T-helper 17 cell (primary cell): Measurements from ENCODE around the gene ZNF691. TPM values are rescaled to one million over a fixed set of nuclear protein-coding genes. Genes with fewer than 3 reads are reported as not detected.
A peak's percentile ranks its signal among the peaks of the same experiment; 100 is the strongest.
"Not testable (repeated sequence)": the region's sequence is repeated elsewhere in the genome, so short reads cannot be mapped to it uniquely, and the experiment has no call there.

Experiments
- ATAC-seq: fragments of 150-1000 bp; cut with Tn5 transposase; 2 replicates; pipeline ENCODE4 v1.10.0; 2021; ENCODE audit warnings: mild to moderate bottlenecking, moderate library complexity
- DNase-seq, 3 donors: peaks; one replicate each; pipeline versions ENCODE4 v3.0.0 to v3.0.0-alpha.2; 2020 to 2021
- H3K9me3 ChIP-seq: one replicate; pipeline ENCODE4 v1.7.0; 2013; ENCODE audit warnings: low read length, mild to moderate bottlenecking; ENCODE audit not compliant: control insufficient read depth, poor library complexity, severe bottlenecking
- H3K27ac Mint-ChIP-seq: one replicate; pipeline ENCODE4 v1.8.0; 2022; ENCODE audit warnings: mild to moderate bottlenecking, moderate library complexity, mixed read lengths
- H3K27me3 Mint-ChIP-seq: one replicate; pipeline ENCODE4 v1.8.0; 2022; ENCODE audit warnings: mixed read lengths
- H3K36me3 Mint-ChIP-seq: one replicate; pipeline ENCODE4 v1.8.0; 2022; ENCODE audit warnings: low read depth, mixed read lengths
- H3K4me1 Mint-ChIP-seq: one replicate; pipeline ENCODE4 v1.8.0; 2022; ENCODE audit warnings: mild to moderate bottlenecking, mixed read lengths
- H3K4me3 Mint-ChIP-seq: one replicate; pipeline ENCODE4 v1.8.0; 2022; ENCODE audit warnings: mild to moderate bottlenecking, moderate library complexity, mixed read lengths
- total RNA-seq, 4 donors: library from RNA in 2 of 4; stranded (reverse) in 2 of 4; gene quantifications; one replicate each; pipeline ENCODE4 v1.2.3 and lab custom pipeline; 2022 to 2026

The ZNF691 gene
- total RNA-seq, 2 donors from 2014 or later, result 2.6 to 2.8 TPM

DNA sequence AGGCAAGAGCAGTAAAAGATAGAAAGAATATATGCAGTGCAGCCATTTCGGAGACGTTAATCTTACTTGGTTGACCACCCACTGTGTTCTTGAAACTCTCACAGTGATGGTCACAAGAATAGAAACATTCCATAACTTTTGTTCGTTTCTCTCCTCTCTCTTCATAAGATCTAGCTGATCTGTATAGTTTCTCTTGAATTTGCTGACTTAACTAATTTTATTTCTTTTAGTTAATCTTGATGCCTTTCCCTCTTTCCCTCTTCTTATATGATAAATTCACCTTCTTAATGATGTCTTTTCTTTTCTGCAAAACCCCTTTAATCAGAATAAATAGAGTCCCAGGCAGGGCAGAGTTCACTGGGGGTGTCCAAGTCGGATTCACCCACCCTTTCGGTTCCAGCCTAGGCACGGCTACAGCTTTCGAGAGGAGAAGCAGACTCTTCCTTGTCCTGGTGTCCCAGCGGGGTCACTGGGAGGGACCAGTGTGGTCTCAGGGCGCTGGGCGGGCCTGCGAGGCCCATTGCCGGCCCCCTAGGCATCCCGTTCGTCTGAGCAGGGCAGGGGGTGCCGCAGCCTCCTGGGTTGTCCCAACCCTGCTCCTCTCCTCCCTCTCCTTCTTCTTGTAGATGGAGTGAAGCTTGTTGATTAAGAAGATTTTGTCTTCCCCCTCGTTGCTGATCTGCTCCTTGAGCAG lies 39.8 kb downstream of the ZNF691 start:
- Mint-ChIP-seq H3K4me3 (no peak overlapping the region), H3K27ac (no peak overlapping the region), H3K4me1 (no peaks in the 10 kb centered on the region), H3K36me3 (no peaks in the 10 kb centered on the region), H3K27me3 (peaks cover 19% of the 10 kb centered on the region)
- DNase-seq (no peak), ATAC-seq (no peak)
- H3K9me3 ChIP-seq, result no peaks in the 10 kb centered on the region

GRCh38 chr1:42886800-42887199 lies 40.4 kb downstream of the ZNF691 start:
- ATAC-seq, result no peak
- Mint-ChIP-seq H3K4me1 (no peaks in the 10 kb centered on the region), H3K27me3 (peaks cover 19% of the 10 kb centered on the region), H3K27ac (no peak overlapping the region), H3K36me3 (no peaks in the 10 kb centered on the region), H3K4me3 (no peak overlapping the region)
- DNase-seq, result no peak
- H3K9me3 ChIP-seq, result no peaks in the 10 kb centered on the region

DNA sequence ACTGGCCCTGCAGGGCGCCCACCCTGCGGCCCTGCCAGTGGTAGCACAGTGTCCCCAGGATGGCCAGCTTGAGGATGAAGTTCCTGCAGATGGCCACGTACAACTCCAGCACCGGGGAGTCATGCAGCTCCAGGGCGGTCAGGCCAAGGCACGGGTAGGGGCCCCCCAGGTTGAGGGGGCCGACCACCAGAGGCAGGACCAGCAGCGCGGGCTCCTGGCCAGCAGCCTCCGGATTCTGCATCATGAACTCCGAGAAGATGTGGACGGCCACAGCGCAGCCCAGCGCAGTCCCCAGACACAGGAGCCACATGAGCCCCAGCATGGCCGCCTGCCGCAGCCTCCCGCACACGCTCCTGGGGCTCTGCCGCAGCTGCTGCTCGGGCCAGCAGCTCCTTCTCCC lies 41.0 kb downstream of the ZNF691 start:
- no peaks in the 10 kb centered on the region for H3K9me3 ChIP-seq
- DNase-seq, result no peak
- no peaks in the 10 kb centered on the region for H3K4me1 Mint-ChIP-seq
- H3K27ac Mint-ChIP-seq, result no peak overlapping the region
- H3K27me3 Mint-ChIP-seq, result peaks cover 19% of the 10 kb centered on the region
- no peaks in the 10 kb centered on the region for H3K36me3 Mint-ChIP-seq
- no peak for ATAC-seq
- H3K4me3 Mint-ChIP-seq, result no peak overlapping the region

- no peak overlapping the region for H3K4me3 Mint-ChIP-seq
- no peak for ATAC-seq
These were observed 41.7 kb downstream of the ZNF691 start for GRCh38 chr1:42888013-42888633.

DNA sequence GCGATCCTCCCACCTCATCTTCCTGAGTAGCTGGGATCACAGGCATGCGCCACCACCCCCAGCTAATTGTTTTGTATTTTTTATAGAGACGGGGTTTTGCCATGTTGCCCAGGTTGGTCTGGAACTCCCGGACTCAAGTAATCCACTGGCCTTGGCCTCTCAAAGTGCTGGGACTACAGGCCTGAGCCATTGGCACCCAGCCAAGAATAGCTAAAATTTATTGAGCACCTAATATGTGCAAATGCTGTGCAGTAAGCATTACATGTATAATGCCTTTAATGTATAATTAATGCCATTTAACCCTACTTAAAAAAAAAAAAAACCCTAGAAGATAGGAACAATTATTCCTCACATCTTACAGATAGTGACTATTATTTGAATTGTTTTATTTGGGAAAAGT lies 42.9 kb downstream of the ZNF691 start:
- H3K4me1 Mint-ChIP-seq, result no peaks in the 10 kb centered on the region
- no peak for ATAC-seq

More at GRCh38 chr1:42888013-42888633, 41.7 kb downstream of the ZNF691 start:
- H3K27me3 Mint-ChIP-seq, result peaks cover 19% of the 10 kb centered on the region
- H3K36me3 Mint-ChIP-seq, result no peaks in the 10 kb centered on the region
- no peaks in the 10 kb centered on the region for H3K9me3 ChIP-seq
- DNase-seq, result no peak
- H3K4me1 Mint-ChIP-seq, result no peaks in the 10 kb centered on the region
- no peak overlapping the region for H3K27ac Mint-ChIP-seq

GRCh38 chr1:42891465-42892138 lies 45.2 kb downstream of the ZNF691 start:
- no peaks in the 10 kb centered on the region for H3K9me3 ChIP-seq
- Mint-ChIP-seq H3K36me3 (no peaks in the 10 kb centered on the region), H3K27ac (peak overlapping the region; percentile 57), H3K4me1 (no peaks in the 10 kb centered on the region), H3K27me3 (peaks cover 4% of the 10 kb centered on the region), H3K4me3 (no peak overlapping the region)
- DNase-seq (no peak), ATAC-seq (no peak)

More for the DNA sequence above, 42.9 kb downstream of the ZNF691 start:
- no peaks in the 10 kb centered on the region for H3K9me3 ChIP-seq
- no peak overlapping the region for H3K27ac Mint-ChIP-seq
- DNase-seq, result no peak
- peaks cover 17% of the 10 kb centered on the region for H3K27me3 Mint-ChIP-seq
- no peak overlapping the region for H3K4me3 Mint-ChIP-seq
- H3K36me3 Mint-ChIP-seq, result no peaks in the 10 kb centered on the region

DNA sequence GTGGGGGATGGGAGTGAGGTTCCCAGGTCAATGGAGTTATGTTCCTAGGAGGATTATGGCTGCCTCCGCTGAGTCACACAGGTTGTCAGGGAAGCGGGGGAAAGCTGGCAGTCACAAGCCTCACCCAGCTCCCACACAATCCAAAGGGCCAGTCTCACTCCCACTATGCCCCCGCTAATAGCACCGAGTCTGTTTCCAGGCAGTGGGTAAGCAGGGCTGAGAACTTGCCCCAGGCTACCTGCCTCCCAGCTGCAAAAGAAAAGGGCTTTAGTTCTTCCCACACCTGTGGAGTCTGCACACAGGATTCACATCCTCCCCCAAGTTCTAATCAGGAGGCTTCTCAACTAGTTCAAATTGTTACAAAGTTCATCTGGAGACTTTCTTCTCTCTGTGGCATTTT lies 53.5 kb downstream of the ZNF691 start:
- H3K36me3 Mint-ChIP-seq, DNase-seq, H3K9me3 ChIP-seq, ATAC-seq, H3K4me1 Mint-ChIP-seq, H3K27ac Mint-ChIP-seq, H3K4me3 Mint-ChIP-seq: not testable (repeated sequence)
- H3K27me3 Mint-ChIP-seq, result peaks cover 19% of the 10 kb centered on the region

Other genes starting within 250 kb of the ZNF691 start
- gene PPIH, start 188.2 kb upstream of the ZNF691 start, total RNA-seq, result 10 to 100 TPM; 31.1 to 39.2 TPM
- 100 to 1,000 TPM; 340 to 372 TPM for gene YBX1, start 164.2 kb upstream of the ZNF691 start, total RNA-seq
- gene CLDN19, start 106.4 kb upstream of the ZNF691 start, total RNA-seq, result not detected
- 10 to 100 TPM; 22.5 to 26.7 TPM for gene P3H1, start 79.6 kb upstream of the ZNF691 start, total RNA-seq
- gene C1orf50, start 79.4 kb upstream of the ZNF691 start, total RNA-seq, result 10 to 100 TPM; 14.8 to 15.5 TPM
- gene TMEM269, start 61.6 kb upstream of the ZNF691 start, total RNA-seq, result under 1 TPM; 0.42 to 0.47 TPM
- gene ERMAP, start 29.5 kb upstream of the ZNF691 start, total RNA-seq, result 1 to 10 TPM; 6.4 to 8.9 TPM
- 10 to 100 TPM; 16.9 to 18.8 TPM for gene SVBP, start 29.2 kb upstream of the ZNF691 start, total RNA-seq
- gene SLC2A1, start 112.3 kb downstream of the ZNF691 start, total RNA-seq, result 10 to 100 TPM; 63.7 to 79.0 TPM